ENCODE results near the gene SUGCT.

Gene SUGCT

GRCh38 chr7:40527723-40528122 lies 392.9 kb downstream of the SUGCT start:
- intact Hi-C loops (cut with DNase I) = no loop called here
- no peak for DNase-seq

GRCh38 chr7:40530292-40530691 lies 395.5 kb downstream of the SUGCT start:
- intact Hi-C loops (cut with DNase I) = no loop called here
- DNase-seq = no peak

- DNase-seq = no peak
- intact Hi-C loops (cut with DNase I) = no loop called here
Observed at GRCh38 chr7:40531956-40532355, 397.2 kb downstream of the SUGCT start.

- DNase-seq = no peak
- intact Hi-C loops (cut with DNase I) = no loop called here
Observed at GRCh38 chr7:40535678-40536077, 400.9 kb downstream of the SUGCT start.

- intact Hi-C loops (cut with DNase I) = no loop called here
- DNase-seq = no peak
Observed at GRCh38 chr7:40536421-40536820, 401.6 kb downstream of the SUGCT start.

GRCh38 chr7:40538281-40538680 lies 403.5 kb downstream of the SUGCT start:
- intact Hi-C loops (cut with DNase I) = no loop called here

GRCh38 chr7:40541336-40541735 lies 406.5 kb downstream of the SUGCT start:
- intact Hi-C loops (cut with DNase I) = no loop called here
- DNase-seq = no peak

More at GRCh38 chr7:40538281-40538680, 403.5 kb downstream of the SUGCT start:
- no peak for DNase-seq

- no peak for DNase-seq
- intact Hi-C loops (cut with DNase I) = no loop called here
Observed at GRCh38 chr7:40542982-40543741, 408.4 kb downstream of the SUGCT start.

GRCh38 chr7:40544221-40544723 lies 409.5 kb downstream of the SUGCT start:
- intact Hi-C loops (cut with DNase I) = no loop called here
- DNase-seq = no peak

GRCh38 chr7:40544871-40545303 lies 410.1 kb downstream of the SUGCT start:
- DNase-seq = no peak
- intact Hi-C loops (cut with DNase I) = no loop called here

- no peak for DNase-seq
- intact Hi-C loops (cut with DNase I) = no loop called here
Observed at GRCh38 chr7:40545739-40546138, 410.9 kb downstream of the SUGCT start.

- intact Hi-C loops (cut with DNase I) = no loop called here
- DNase-seq = no peak
Observed at GRCh38 chr7:40546616-40547501, 412.1 kb downstream of the SUGCT start.

- intact Hi-C loops (cut with DNase I) = no loop called here
- no peak for DNase-seq
Observed at GRCh38 chr7:40549372-40550039, 414.7 kb downstream of the SUGCT start.

- peak in 1 of 42 donors; percentile 42 for DNase-seq
- intact Hi-C loops (cut with DNase I) = no loop called here
Observed at GRCh38 chr7:40551685-40552576, 417.1 kb downstream of the SUGCT start.

- intact Hi-C loops (cut with DNase I) = no loop called here
- DNase-seq = no peak
Observed at GRCh38 chr7:40560672-40561071, 425.9 kb downstream of the SUGCT start.

- intact Hi-C loops (cut with DNase I) = no loop called here
- DNase-seq = no peak
Observed at GRCh38 chr7:40566879-40567278, 432.1 kb downstream of the SUGCT start.

GRCh38 chr7:40569326-40569725 lies 434.5 kb downstream of the SUGCT start:
- no peak for DNase-seq
- intact Hi-C loops (cut with DNase I) = no loop called here

- intact Hi-C loops (cut with DNase I) = no loop called here
- DNase-seq = no peak
Observed at GRCh38 chr7:40570223-40570622, 435.4 kb downstream of the SUGCT start.

GRCh38 chr7:40571796-40572195 lies 437.0 kb downstream of the SUGCT start:
- DNase-seq = no peak
- intact Hi-C loops (cut with DNase I) = no loop called here
